ENCODE measurements around the gene LSS.
"Not testable (repeated sequence)": the region's sequence is repeated elsewhere in the genome, so short reads cannot be mapped to it uniquely, and the experiment has no call there.

The LSS gene

DNA sequence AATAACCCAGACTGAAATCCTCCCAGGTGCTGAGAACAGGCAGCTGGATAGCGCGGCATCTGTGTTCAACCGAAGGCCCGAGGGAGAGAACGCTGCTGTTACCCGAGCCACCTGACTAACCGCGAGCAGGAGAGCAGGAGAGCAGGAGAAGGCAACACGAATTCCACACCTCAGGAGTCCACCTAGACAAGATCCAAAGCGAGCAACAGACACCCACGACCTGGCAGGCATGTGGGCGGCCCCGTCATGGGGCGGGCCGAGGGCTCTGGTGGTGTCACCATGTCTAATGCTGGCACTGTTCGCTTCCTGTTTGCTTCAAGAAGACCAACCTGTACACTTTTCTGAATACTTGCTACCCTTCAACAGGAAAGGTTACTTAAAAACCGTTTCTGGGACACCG lies 23.4 kb downstream of the LSS start:
- no peak for DNase-seq (ENCODE audit: low spot score)

DNA sequence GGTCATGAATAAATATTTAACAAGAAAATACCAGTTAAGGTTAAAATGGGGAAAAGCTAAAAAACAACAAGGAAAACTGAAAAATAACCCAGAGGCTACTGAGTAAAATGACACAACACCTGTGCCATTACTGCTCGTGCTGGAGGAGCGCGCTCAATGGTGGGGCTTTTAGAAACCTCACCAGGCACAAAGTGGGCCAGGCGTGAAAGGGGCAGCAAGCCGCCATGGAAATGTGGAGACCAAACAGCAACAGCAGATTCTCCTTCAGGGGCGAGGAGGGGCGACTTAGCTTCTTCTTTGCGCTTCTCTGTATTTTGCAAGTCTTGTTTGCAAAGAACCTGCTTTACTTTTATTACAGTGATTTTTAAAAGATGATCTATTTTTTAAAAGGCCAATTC lies 25.4 kb downstream of the LSS start:
- no peak for DNase-seq (ENCODE audit: low spot score)

DNA sequence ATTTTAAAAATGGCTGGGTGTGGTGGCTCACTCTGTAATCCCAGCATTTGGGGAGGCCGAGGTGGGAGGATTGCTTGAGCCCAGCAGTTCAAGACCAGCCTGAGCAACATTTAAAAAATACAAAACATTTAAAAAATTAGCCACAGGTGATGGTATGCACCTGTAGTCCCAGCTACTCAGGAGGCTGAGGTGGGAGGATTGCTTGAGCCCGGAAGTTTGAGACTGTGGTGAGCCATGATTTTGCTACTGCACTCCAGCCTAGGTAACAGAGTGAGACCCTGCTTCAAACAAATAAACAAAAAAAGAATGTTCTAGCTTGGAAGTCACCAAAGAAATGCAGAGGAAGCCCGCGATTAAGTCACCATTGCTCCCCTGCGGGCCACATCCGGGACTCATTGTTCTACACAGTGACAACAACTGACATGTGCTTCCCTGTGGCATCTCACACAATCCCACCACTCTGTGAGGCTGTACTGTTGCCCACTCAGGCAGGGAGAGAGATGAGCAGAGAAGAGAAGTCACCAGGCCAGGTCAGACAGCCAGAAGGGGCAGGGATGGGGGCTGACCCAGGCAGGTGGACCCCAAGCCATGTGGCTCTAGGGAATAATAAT lies 25.9 kb downstream of the LSS start:
- no peak for DNase-seq (ENCODE audit: low spot score)

DNA sequence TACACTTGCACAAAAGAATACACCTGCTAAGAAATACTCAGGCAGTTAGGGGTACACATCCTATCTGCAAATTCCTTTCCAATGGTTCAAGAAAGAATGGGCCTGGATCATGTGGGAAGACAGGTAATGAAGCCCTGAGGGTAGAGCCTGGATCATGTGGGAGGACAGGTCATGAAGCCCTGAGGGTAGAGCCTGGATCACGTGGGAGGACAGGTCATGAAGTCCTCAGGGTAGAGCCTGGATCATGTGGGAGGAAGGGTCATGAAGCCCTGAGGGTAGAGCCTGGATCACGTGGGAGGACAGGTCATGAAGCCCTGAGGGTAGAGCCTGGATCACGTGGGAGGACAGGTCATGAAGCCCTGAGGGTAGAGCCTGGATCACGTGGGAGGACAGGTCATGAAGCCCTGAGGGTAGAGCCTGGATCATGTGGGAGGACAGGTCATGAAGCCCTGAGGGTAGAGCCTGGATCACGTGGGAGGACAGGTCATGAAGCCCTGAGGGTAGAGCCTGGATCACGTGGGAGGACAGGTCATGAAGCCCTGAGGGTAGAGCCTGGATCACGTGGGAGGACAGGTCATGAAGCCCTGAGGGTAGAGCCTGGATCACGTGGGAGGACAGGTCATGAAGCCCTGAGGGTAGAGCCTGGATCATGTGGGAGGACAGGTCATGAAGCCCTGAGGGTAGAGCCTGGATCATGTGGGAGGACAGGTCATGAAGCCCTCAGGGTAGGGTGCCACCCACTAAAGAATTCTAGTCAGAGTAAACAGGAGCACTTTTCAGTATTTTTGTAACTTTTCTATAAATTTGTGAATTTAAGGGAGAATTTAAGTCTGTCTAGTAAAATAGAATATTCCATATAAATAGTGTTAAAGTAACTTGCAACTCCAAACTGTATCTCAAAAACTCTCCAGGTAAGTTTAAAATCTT lies 27.4 kb downstream of the LSS start:
- not testable (repeated sequence) for DNase-seq (ENCODE audit: low spot score)

DNA sequence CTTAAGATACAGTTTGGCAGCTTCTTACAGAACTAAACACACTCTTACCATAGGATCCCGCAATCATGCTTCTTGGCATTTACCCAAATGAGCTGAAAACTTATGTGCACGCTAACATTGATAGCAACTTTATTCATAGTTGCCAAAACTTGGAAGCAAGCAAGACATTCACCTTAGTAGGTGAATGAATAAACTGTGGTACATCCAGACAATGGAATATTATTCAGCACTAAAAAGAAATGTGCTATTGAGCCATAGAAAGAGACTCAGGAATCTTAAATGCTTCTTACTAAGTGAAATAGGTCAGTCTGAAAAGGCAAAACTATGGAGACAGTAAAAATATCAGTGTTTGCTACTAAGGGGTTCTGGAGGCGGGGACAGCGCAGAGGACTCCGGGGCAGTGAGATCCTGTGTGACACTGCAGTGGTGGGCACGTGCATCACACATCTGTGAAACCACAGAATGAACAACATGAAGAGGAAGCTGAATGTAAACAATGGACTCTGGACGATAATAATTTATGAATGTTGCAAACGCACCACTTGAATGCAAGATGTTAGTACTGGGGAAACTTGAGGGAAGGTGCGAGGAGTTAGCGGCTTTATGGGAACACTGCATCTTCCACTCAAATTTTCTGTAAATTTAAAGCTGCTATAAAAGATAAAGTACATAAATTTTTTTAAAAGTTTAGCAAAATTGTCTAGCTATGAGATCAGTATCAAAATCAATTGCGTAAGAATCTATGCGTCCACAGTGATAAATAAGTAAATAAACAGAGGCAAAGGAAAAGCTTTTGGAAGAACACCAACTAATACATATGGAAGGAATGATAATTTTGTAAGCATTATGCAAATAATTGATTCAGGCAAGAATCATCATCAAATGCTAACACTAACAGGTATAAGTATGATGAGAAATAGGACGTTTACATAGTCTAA lies 28.9 kb downstream of the LSS start:
- no peak for DNase-seq (ENCODE audit: low spot score)

DNA sequence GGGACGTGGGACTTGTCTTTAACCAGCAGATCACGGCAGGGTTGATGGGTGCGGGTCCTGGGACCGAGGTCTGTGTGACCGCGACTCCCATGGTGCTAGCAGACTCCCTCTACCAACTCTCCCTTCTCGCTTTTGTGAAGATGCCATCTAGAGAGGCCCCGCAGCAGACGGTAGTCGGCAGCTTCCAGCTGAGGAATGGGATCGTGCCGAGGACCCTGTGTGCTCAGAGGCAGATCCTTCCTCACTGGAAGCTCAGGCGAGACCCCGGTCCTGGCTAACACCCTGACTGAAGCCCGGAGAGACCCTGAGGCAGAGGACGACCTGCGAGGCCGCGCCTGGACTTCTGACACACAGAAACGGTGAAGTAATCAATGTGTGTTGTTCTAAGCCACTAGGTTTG lies 31.8 kb downstream of the LSS start:
- no peak for DNase-seq (ENCODE audit: low spot score)

DNA sequence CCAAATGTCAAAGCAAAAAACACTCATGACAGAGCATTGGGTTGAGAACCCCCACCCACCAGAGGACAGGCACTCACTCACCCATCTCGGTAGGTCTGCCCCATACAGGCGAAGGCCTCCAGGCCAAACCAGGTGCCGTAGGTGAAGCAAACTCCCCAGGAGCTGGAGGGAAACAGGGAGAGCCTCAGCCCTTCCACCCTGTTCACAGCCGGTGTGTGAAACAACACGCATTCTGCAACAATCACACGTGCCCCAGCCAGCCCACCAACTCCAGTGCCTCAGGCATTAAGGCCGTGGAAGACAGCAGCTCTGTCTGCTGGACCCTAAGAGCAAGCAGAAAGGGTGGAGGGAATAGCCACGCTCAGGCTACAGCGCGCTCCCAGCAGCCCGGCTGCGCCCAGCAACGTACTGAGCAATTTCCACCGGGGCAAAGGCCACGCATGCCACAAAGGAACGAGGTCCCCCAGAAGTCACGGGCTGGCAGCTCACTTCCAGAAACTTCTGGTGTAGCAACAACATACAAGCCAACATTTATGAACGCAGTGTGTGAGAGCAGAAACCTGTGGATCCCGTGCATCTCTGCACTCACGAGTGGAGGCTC lies 32.9 kb downstream of the LSS start:
- no peak for DNase-seq (ENCODE audit: low spot score)

DNA sequence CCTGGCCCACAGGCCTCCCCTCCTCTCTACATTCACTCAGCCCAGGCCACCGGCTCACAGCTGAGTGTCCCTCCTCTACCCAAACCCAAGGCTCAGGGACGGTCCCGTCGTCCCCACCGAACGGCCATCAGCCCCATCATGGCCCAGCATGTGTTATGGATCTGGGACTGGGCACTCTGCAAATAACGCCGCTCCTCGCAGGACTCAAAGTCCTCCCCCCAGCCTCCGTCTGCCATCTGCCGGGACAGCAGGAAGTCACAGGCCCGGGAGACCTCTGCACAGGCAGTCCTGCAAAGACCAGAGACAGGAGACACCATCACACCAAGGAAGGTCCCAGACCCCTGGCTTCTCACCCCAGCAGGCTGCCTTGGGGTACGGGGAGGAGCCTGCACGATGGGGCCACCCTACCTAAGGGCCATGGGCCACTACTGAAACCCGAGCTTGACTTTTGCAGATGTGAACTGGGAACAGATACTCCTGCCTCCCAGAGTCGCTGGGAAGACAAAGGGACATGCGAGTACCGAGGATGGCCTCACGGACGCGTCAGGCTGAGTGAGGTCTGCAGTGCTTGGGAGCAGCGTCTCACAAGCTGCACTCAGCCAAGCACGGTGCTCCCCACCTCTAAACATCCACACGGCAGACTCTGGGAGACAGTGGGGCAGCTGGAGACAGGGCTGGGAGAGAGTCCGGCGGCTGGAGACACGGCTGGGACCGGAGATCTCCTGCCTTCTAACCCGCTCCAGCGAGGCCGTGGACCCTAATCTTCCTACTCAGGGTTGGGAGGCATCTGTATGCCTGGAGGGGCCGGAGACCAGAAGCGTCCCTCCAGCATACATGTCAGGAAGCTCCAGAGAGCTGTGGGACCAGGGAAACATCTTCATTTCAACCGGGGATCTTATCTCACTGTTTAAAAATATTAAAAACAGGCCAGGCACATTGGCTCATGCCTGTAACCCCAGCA lies 33.9 kb downstream of the LSS start:
- no peak for DNase-seq (ENCODE audit: low spot score)

DNA sequence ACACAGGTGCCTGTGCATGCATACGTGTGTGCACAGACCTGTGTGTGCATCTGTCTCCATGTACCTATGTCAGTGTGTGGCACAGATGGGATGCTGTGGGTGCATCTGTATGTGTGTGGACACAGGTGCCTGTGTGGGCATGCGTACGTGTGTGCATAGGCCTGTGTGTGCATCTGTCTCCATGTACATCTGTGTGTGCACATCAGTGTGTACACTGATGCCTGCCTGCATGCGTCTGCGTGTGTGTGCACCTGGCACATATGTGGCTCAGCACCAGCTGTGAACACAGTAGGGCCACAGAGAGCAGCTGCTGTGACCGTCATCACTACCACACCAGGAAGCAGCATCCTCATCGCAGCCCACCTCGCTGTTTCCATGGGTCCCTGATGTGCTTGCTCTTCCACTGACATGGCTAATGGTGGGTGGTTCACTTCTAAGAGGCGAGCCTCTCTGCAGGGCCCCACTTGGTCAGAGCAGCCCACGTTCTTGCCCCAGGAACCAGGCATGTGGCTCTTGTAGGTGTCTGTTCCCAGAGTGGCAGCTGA lies 34.7 kb downstream of the LSS start:
- no peak for DNase-seq (ENCODE audit: low spot score)

DNA sequence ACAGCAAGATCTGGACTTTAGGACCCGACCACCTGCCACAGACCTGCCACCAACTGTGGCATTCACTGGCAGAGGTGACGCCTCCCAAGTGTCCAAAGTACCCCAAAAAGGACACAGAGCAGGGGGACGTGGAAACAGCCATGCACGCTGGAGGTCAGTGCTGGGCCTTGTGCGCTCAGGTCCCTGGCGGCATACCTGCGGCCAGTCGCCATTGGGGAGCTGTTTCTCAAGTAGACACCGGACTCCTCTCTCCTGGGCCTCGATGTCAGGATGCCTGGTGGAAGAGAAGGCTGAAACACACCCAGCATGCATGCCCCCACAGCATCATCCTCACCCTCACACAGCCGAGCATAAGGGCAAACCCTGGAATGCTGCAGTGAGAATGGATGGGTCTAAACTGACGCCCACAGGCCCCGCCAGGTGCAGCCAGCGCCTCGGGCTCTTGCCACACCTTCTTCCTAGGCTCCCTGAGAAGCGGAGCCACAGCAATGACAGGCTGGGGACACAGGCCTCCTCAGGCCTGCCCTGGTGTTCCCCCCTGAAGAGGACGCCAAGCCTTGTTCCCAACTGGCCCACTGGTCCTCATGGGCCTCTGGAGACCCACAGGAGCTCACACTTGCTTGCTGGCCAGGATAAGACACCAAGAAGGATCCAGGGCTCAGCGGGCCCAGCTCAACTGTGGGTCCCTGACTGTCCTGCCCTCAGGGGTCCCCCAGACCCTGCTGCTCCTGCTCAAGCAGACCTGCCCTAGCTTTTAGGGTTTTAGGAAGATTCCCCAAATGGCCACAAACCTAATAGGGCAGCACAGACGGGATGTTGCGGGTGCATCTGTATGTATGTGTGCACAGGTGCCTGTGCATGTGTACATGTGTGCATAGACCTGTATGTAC lies 36.6 kb downstream of the LSS start:
- DNase-seq (ENCODE audit: low spot score): no peak

DNA sequence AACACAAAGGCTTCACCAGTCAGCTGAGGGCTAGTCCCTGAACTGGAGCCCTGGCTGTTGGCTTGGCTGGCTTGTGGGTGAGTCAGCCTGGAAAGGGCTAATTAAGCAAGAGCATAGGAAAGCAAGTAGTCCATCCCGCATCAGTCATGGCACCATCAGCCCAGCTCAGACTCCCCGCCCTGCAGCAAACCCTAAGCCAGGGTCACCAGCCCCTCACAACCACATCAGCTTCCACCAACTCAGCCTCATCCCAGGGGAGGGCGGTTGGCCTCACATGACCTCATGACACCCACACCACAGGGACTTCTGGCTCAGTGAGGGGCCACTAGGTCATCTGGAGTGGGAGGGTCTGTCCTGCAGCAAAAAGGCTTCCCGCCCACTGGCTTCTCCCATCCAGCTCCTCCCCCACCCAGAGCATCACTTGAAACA lies 37.3 kb downstream of the LSS start:
- peak; percentile 53 for DNase-seq (ENCODE audit: low spot score)

DNA sequence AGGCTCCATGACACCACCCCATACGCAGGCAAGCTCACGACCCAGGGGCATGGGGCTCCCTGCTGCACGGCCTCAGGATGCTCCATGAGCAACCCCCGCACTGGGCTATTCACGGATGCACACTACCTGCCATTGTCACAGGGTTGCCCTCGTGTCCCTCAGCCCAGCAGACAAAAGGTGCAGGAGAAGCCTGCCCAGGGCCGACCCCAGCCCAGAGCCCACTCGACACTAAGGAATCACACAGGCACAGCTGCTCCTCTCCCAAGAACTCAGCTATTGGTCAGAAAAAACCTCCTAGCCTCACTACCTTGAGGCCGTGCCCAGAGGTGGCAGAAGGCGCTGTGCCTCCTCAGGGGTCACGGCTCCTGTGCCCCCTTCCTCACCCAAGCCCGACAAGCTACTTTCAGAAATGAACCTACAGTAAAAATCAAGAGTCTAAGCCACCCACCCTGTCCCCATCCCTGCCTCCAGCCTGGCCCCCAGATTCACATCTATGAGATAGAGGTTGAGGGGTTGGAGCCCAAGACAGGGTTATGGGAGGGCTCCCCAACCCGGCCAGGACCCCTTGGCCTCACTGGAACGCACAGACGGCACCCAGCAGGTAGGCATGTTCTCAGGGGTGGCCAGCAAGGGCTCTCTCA lies 38.0 kb downstream of the LSS start:
- no peak for DNase-seq (ENCODE audit: low spot score)

DNA sequence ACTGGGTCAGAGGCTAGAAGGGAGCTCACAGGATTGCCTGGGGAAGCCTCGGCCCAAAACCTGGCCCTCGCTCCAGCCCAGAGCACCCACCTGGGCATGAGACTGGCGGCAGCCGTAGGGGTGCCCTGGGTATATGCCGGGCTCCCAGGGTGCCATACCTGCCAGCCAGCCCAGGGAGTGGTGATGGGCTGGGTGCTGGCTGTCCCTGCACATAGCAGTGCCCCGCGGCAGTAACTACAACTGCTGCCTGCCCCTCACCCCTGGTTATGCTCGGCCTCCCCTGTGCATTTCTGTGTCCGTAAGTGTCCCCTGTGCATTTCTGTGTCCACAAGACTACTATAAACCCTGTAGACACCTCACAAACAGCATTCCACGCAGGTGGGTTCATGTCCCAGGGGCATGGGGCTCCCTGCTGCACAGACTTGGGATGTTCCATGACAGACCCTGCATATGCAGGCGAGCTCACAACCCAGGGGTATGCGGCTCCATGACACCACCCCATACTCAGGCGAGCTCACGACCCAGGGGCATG lies 38.5 kb downstream of the LSS start:
- no peak for DNase-seq (ENCODE audit: low spot score)

DNA sequence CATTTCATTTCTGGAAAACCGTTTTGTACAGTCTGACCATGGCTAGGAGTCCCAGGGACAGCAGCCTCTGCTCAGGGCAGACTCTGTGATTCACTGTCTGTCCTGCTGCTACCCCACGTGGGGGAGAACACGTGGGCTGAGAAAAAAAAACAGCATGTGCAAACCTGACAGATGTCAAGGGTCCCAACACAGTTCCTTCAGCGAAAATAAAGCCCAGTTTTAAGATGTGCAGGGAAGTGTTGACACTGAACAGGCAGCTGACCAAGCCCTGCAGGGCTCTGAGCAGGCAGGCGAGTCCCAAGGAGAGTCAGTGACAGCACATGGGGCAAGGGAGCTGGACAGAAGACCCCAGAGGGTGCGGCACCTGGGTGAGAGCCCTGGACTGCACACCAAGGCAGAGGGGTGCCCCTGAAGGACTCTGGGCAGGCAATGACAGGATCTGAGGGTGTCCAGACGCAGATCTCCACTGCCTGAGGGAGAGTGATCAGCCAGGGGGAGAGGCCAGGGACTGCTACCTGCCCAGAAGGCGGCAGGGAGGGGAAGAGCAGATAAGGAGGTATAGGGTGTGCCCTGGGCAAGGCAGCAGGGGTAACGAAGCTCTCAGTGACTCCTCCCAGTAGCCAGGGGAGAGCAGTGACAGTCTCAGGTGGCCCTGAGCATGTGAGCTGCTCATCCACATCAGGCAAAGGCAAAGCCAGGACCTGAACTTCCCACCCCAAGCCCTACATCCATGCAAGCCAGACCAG lies 39.2 kb downstream of the LSS start:
- no peak for DNase-seq (ENCODE audit: low spot score)

DNA sequence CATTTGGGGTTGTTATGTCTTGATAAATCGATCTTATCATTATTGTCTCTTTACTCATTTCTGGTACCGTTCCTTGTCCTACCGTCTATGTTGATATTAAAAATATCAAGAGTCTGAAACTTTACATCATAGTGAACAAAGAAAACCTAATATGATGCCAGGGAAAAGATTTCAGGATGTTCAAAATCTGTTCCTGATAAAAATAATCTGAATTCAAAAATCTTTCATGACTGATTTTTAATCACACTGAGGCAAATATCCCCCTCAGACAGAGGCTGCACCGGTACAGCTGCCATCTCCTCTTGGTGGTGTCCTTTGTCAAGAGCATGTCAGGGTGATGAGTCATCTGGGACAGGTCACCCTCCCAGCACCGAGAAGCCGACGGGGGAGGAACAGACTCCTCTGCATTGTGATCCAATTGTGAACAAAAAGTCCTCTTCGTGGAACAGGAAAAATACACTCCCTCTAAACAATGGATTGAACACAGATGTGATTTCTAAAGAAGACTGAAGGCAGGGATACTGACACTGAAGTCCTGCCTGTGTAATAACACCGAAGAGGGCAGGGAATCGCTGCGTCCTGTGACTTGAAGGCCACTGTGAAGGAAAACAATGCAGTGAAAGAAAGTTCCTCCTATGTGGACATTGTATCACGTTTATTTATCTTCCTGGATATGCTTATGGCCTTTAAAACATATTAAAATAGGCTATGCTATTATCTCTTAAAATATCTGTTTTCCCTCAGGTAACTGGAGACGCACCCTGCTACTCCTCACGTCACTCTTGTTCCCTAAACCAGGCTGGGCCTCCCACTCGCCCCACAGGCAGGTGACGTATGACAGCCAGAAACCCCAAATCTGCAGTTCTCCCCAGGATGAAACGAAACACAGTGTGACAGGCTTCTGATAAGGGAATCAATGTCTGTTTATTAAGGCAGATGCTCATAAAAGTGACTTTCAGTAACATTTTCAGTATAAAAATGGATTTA lies 40.1 kb downstream of the LSS start:
- DNase-seq (ENCODE audit: low spot score): peak; percentile 77

DNA sequence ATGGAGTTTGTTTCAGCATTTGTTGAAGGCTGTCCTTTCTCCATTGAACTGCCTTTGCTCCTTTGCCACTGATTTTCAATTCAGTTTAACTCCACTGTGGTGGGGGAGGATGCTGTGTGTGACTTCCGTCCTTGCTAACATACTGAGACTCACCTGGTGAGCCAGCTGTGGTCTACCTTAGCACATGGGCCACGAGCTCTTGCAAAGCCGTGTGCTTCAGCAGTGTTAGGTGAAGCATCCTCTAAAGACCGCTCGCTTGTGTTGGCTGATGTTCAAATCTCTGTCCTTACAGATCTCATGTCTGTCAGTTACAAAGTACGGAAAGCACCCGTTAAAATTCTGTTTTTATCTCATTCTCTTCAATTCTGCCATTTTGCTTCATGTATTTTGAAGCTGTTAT lies 40.8 kb downstream of the LSS start:
- DNase-seq (ENCODE audit: low spot score): no peak

DNA sequence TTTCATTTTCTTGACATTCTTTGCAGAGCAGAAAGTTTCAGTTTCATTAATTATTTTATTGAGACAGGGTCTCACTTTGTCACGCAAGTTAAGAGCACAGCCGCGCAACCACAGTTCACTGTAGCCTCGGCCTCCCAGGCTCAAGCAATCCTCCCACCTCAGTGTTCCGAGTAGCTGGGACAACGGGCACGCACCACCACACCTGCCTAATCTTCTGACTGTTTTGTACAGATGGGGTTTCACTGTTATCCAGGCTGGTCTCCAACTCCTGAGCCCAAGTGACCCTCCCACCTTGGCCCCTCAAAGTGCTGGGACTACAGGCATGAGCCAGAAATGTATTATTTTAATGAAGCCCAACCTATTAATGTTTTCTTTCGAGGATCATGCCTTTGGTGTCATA lies 41.3 kb downstream of the LSS start:
- DNase-seq (ENCODE audit: low spot score): no peak

Measured in kidney tubule cell (primary cell).